ENCODE measurements around the gene CCDC110.
A peak's percentile ranks its signal among the peaks of the same experiment; 100 is the strongest.

The CCDC110 gene

GRCh38 chr4:185412412-185412811, 59.1 kb downstream of the CCDC110 start:
- peak overlapping the region; percentile 28; the same call in 1 of the 2 replicates for H3K4me2 ChIP-seq (ENCODE audit: low read depth, low read length)
- peak; percentile 18 for DNase-seq
- H3K4me1 ChIP-seq (ENCODE audit: low read length): peaks cover 54% of the 10 kb centered on the region
- no peak for TF ChIP-seq EZH2 (optimal IDR thresholded peaks at IDR 0.05; ENCODE audit: low read depth, low read length)
- no peak for TF ChIP-seq EZH2phosphoT487 (IDR thresholded peaks at IDR 0.05; ENCODE audit: low read length)
- TF ChIP-seq CTCF (IDR thresholded peaks at IDR 0.05; ENCODE audit: low read length): no peak
- H3K9me2 ChIP-seq (replicated peaks; ENCODE audit: insufficient read depth, low read length): no peaks in the 10 kb centered on the region
- peaks cover 38% of the 10 kb centered on the region for H3K36me3 ChIP-seq (replicated peaks; ENCODE audit: insufficient read depth, low read length)
- no peaks in the 10 kb centered on the region for H3K9me3 ChIP-seq (replicated peaks; ENCODE audit: insufficient read depth, low read length)
- H3K9ac ChIP-seq (ENCODE audit: low read length): peak overlapping the region; percentile 19; the same call in 1 of the 2 replicates
- no peak overlapping the region for H3K4me3 ChIP-seq (ENCODE audit: low read length)
- peak overlapping the region; percentile 97 for H3K27ac ChIP-seq (ENCODE audit: low read length)
- no peak overlapping the region for H2AFZ ChIP-seq (ENCODE audit: low read length)
- H3K79me2 ChIP-seq (ENCODE audit: low read length): peaks cover 63% of the 10 kb centered on the region
- H3F3A ChIP-seq (ENCODE audit: insufficient read depth, low read length): peaks cover 26% of the 10 kb centered on the region
- no peaks in the 10 kb centered on the region for H4K20me1 ChIP-seq (ENCODE audit: insufficient read depth, low read length)
- H3K27me3 ChIP-seq (replicated peaks; ENCODE audit: insufficient read depth, low read length): no peaks in the 10 kb centered on the region

- no peaks in the 10 kb centered on the region for H4K20me1 ChIP-seq (ENCODE audit: insufficient read depth, low read length)
- H3K9ac ChIP-seq (ENCODE audit: low read length): no peak overlapping the region
- H3F3A ChIP-seq (ENCODE audit: insufficient read depth, low read length): peaks cover 26% of the 10 kb centered on the region
- H3K27me3 ChIP-seq (replicated peaks; ENCODE audit: insufficient read depth, low read length): no peaks in the 10 kb centered on the region
- no peak for TF ChIP-seq EZH2phosphoT487 (IDR thresholded peaks at IDR 0.05; ENCODE audit: low read length)
- TF ChIP-seq CTCF (IDR thresholded peaks at IDR 0.05; ENCODE audit: low read length): no peak
- no peak for TF ChIP-seq EZH2 (optimal IDR thresholded peaks at IDR 0.05; ENCODE audit: low read depth, low read length)
- H3K9me3 ChIP-seq (replicated peaks; ENCODE audit: insufficient read depth, low read length): no peaks in the 10 kb centered on the region
- no peak overlapping the region for H2AFZ ChIP-seq (ENCODE audit: low read length)
- no peak overlapping the region for H3K4me2 ChIP-seq (ENCODE audit: low read depth, low read length)
- H3K36me3 ChIP-seq (replicated peaks; ENCODE audit: insufficient read depth, low read length): peaks cover 33% of the 10 kb centered on the region; the same call in 1 of the 2 replicates
- H3K79me2 ChIP-seq (ENCODE audit: low read length): peaks cover 57% of the 10 kb centered on the region
- H3K4me3 ChIP-seq (ENCODE audit: low read length): no peak overlapping the region
- H3K4me1 ChIP-seq (ENCODE audit: low read length): peaks cover 49% of the 10 kb centered on the region
- DNase-seq: peak; percentile 2
- H3K9me2 ChIP-seq (replicated peaks; ENCODE audit: insufficient read depth, low read length): no peaks in the 10 kb centered on the region
- peak overlapping the region; percentile 97; the same call in 1 of the 2 replicates for H3K27ac ChIP-seq (ENCODE audit: low read length)
Observed at GRCh38 chr4:185411849-185412248, 59.7 kb downstream of the CCDC110 start.

GRCh38 chr4:185408432-185408831, 63.1 kb downstream of the CCDC110 start:
- Histone ChIP-seq H3K27me3 (replicated peaks; ENCODE audit: insufficient read depth, low read length) (no peaks in the 10 kb centered on the region), H3K27ac (ENCODE audit: low read length) (no peak overlapping the region), H3K4me1 (ENCODE audit: low read length) (peaks cover 20% of the 10 kb centered on the region), H4K20me1 (ENCODE audit: insufficient read depth, low read length) (no peaks in the 10 kb centered on the region), H3K9me2 (replicated peaks; ENCODE audit: insufficient read depth, low read length) (no peaks in the 10 kb centered on the region), H3K36me3 (replicated peaks; ENCODE audit: insufficient read depth, low read length) (peaks cover 19% of the 10 kb centered on the region), H3K9ac (ENCODE audit: low read length) (no peak overlapping the region), H2AFZ (ENCODE audit: low read length) (no peak overlapping the region), H3K4me2 (ENCODE audit: low read depth, low read length) (no peak overlapping the region), H3K79me2 (ENCODE audit: low read length) (peaks cover 36% of the 10 kb centered on the region), H3F3A (ENCODE audit: insufficient read depth, low read length) (peaks cover 8% of the 10 kb centered on the region), H3K9me3 (replicated peaks; ENCODE audit: insufficient read depth, low read length) (no peaks in the 10 kb centered on the region), H3K4me3 (ENCODE audit: low read length) (no peak overlapping the region)
- DNase-seq: no peak
- TF ChIP-seq EZH2 (optimal IDR thresholded peaks at IDR 0.05; ENCODE audit: low read depth, low read length) (no peak), CTCF (IDR thresholded peaks at IDR 0.05; ENCODE audit: low read length) (no peak), EZH2phosphoT487 (IDR thresholded peaks at IDR 0.05; ENCODE audit: low read length) (no peak)
